Osteocyte (in vitro differentiated cells): Measurements from ENCODE around the gene DPP10. TPM values are rescaled to one million over a fixed set of nuclear protein-coding genes. Genes with fewer than 3 reads are reported as not detected.
"Not testable (repeated sequence)": the region's sequence is repeated elsewhere in the genome, so short reads cannot be mapped to it uniquely, and the experiment has no call there.

Experiments
- DNase-seq: peaks from one replicate; pipeline ENCODE4 v3.0.0; 2021; ENCODE audit warnings: mixed read lengths; ENCODE audit not compliant: unreplicated experiment; ENCODE audit errors: extremely low spot score
- H3K27ac Mint-ChIP-seq: one replicate; pipeline ENCODE4 v1.8.0; 2021; ENCODE audit warnings: mild to moderate bottlenecking, mixed read lengths; ENCODE audit not compliant: unreplicated experiment
- H3K27me3 Mint-ChIP-seq: one replicate; pipeline ENCODE4 v1.8.0; 2021; ENCODE audit warnings: mixed read lengths; ENCODE audit not compliant: unreplicated experiment
- H3K36me3 Mint-ChIP-seq: one replicate; pipeline ENCODE4 v1.8.0; 2021; ENCODE audit warnings: mixed read lengths; ENCODE audit not compliant: unreplicated experiment
- H3K4me1 Mint-ChIP-seq: one replicate; pipeline ENCODE4 v1.8.0; 2021; ENCODE audit warnings: mixed read lengths; ENCODE audit not compliant: unreplicated experiment
- H3K4me3 Mint-ChIP-seq: one replicate; pipeline ENCODE4 v1.8.0; 2021; ENCODE audit warnings: mild to moderate bottlenecking, moderate library complexity, mixed read lengths; ENCODE audit not compliant: unreplicated experiment
- H3K9me3 Mint-ChIP-seq: one replicate; pipeline ENCODE4 v1.8.0; 2021; ENCODE audit warnings: mixed read lengths; ENCODE audit not compliant: unreplicated experiment
- total RNA-seq: library from RNA; stranded (reverse); gene quantifications from 2 replicates; pipeline ENCODE4 v1.2.1, GENCODE V29; 2021
- TF ChIP-seq, protein P1 (sequence below): fragments of 200-600 bp; sonication (generic); IDR thresholded peaks from 2 replicates; pipeline ENCODE4 v1.5.0; 2021; ENCODE audit warnings: antibody characterized with exemption, mild to moderate bottlenecking, moderate library complexity

Gene DPP10
- total RNA-seq, 1 donor from 2014 or later: not detected

DNA sequence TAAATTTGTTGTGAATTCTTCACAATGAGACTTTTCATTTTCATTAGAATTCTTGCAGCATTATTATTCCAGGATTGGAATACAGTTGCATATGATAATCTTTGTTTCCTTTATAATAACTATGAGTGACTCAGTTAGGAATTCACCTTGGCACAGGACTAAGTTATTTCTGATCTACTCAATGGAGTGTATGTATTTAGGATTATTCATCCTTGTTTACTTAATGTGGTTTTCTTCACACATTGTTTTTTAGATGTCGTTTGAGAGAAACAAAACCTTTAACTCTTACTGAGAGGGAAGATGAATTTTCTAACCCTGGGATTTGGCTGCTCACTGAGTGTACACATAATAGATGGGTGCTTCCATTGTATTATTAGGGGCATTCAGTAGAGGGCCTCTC is 970.1 kb downstream of the DPP10 start:
- H3K36me3 Mint-ChIP-seq: no peaks in the 10 kb centered on the region
- DNase-seq: no peak
- no peak overlapping the region for H3K4me3 Mint-ChIP-seq
- H3K27ac Mint-ChIP-seq: no peak overlapping the region
- no peaks in the 10 kb centered on the region for H3K4me1 Mint-ChIP-seq
- H3K9me3 Mint-ChIP-seq: peaks cover 45% of the 10 kb centered on the region
- no peaks in the 10 kb centered on the region for H3K27me3 Mint-ChIP-seq
- TF ChIP-seq, protein P1, sequence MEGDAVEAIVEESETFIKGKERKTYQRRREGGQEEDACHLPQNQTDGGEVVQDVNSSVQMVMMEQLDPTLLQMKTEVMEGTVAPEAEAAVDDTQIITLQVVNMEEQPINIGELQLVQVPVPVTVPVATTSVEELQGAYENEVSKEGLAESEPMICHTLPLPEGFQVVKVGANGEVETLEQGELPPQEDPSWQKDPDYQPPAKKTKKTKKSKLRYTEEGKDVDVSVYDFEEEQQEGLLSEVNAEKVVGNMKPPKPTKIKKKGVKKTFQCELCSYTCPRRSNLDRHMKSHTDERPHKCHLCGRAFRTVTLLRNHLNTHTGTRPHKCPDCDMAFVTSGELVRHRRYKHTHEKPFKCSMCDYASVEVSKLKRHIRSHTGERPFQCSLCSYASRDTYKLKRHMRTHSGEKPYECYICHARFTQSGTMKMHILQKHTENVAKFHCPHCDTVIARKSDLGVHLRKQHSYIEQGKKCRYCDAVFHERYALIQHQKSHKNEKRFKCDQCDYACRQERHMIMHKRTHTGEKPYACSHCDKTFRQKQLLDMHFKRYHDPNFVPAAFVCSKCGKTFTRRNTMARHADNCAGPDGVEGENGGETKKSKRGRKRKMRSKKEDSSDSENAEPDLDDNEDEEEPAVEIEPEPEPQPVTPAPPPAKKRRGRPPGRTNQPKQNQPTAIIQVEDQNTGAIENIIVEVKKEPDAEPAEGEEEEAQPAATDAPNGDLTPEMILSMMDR: no peak

DNA sequence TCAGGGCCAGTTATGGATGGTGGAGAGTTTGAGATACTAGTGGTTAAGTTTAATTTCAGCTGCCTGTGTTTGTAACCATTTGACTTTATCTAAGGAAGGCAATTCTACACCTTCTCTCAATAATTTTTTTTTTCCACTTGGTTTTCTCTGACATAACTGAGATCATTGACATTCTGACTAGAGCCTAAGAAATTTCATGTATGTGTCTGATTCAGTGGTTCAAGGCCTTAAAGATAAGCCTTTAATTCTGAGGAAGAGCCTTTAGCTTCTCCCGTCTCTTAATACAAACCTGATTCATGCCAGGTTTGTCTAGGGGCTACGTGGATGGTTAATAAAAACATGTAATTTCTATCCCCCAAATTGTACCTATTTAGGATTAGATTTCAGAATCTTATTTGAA is 971.4 kb downstream of the DPP10 start:
- no peaks in the 10 kb centered on the region for H3K36me3 Mint-ChIP-seq
- DNase-seq: no peak
- H3K9me3 Mint-ChIP-seq: peaks cover 44% of the 10 kb centered on the region
- no peak overlapping the region for H3K27ac Mint-ChIP-seq
- H3K27me3 Mint-ChIP-seq: no peaks in the 10 kb centered on the region
- no peak overlapping the region for H3K4me3 Mint-ChIP-seq
- TF ChIP-seq, protein P1: no peak
- no peaks in the 10 kb centered on the region for H3K4me1 Mint-ChIP-seq

DNA sequence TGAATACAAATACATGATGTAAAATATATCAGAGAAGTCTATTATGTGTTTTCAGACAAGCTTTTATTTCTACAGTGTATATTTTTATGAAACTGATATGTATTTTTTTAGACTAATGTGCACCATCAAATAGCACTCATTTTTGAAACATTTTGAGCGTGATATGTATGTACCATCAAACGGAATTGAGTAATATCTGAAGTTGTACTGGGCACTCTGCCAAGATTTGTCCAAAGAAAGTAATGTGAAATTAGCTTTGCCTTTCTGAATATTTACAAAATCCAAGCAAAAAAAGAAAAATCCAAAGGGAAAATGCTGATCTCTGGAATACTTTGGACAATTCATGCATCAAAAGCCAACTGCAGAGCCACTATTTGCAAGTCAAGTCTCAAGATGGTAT is 972.0 kb downstream of the DPP10 start:
- DNase-seq: no peak
- TF ChIP-seq, protein P1: no peak
- no peaks in the 10 kb centered on the region for H3K27me3 Mint-ChIP-seq
- no peak overlapping the region for H3K27ac Mint-ChIP-seq
- no peaks in the 10 kb centered on the region for H3K4me1 Mint-ChIP-seq
- no peaks in the 10 kb centered on the region for H3K36me3 Mint-ChIP-seq
- H3K9me3 Mint-ChIP-seq: peaks cover 43% of the 10 kb centered on the region
- H3K4me3 Mint-ChIP-seq: no peak overlapping the region

DNA sequence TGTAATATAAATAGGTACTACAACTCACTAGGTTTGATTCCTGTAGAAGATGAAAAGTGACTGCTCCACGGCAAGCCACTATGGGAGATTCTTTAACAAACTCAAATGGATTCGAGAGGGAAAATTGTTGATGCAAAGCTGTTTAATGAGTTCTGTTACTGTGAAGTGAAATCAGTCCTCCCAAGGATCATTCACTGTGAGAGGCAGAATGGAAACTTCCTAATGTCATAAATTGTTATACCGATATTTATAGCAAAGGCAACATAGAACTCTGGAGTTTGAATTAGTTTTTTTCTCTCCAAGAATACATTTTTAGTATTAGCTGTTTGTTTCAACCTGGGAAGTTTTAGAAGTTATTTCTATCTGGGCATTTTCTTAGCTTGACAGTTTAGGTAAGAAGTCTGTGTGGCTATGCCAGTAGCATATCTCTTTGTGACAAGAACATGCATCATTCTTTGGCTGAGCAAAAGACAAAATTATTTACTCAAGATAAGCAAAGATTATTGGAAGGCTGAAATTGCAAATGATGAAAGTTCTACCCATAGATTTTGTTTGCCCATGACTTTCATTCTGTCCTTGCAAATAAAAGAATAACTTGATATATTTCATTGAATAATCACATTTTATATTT is 979.7 kb downstream of the DPP10 start:
- TF ChIP-seq, protein P1: no peak
- no peaks in the 10 kb centered on the region for H3K4me1 Mint-ChIP-seq
- H3K9me3 Mint-ChIP-seq: peaks cover 48% of the 10 kb centered on the region
- DNase-seq: no peak
- no peak overlapping the region for H3K27ac Mint-ChIP-seq
- H3K36me3 Mint-ChIP-seq: peaks cover 3% of the 10 kb centered on the region
- H3K27me3 Mint-ChIP-seq: no peaks in the 10 kb centered on the region
- no peak overlapping the region for H3K4me3 Mint-ChIP-seq

DNA sequence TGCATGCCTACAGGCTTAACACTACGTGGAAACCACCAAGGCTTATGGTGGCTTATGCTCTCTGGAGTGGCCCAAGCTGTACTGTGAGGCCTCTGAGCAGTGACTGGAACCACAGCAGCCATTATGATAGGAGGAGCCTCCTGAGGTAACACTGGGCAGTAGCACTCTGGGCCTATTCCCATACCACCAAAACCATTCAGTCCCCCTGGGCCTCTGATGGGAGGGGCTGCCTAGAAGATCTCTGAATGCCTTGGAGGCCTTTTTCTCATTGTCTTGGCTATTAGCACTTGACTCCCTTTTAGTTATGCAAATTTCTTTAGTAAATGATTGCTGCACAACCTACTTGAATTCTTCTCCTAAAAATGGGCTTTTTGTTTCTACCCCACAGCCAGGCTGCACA is 985.0 kb downstream of the DPP10 start:
- no peaks in the 10 kb centered on the region for H3K27me3 Mint-ChIP-seq
- H3K4me1 Mint-ChIP-seq: no peaks in the 10 kb centered on the region
- H3K9me3 Mint-ChIP-seq: peaks cover 46% of the 10 kb centered on the region

DNA sequence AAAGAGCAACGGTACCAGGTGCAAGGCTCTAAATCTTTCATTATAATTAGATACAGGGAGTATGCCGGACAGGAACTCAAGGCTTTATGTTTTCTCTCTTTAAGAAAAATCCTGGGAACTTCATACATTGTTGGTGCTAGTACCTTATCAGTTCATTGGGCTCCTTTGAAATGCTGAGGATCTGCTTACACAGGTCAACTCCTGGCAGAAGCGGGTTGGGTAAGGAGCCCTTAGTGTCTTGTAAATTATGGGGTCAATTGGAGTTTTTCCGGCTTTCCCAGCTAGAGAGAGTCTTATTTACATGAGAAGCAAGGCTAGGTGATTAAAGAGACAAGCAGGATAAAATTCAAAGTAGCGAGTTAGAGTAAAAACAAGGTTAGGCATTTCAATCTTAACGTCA is 998.3 kb downstream of the DPP10 start:
- H3K9me3 Mint-ChIP-seq: peaks cover 34% of the 10 kb centered on the region
- DNase-seq, H3K4me1 Mint-ChIP-seq, H3K4me3 Mint-ChIP-seq, H3K27ac Mint-ChIP-seq, H3K36me3 Mint-ChIP-seq, H3K27me3 Mint-ChIP-seq: not testable (repeated sequence)

More for the DNA sequence above, 985.0 kb downstream of the DPP10 start:
- TF ChIP-seq, protein P1: no peak
- Mint-ChIP-seq H3K27ac (no peak overlapping the region), H3K36me3 (peaks cover 3% of the 10 kb centered on the region), H3K4me3 (no peak overlapping the region)
- DNase-seq: no peak
